CD4-positive, alpha-beta T cell treated with Interleukin-17A for 4 hours (primary cell): ENCODE results near the gene RPH3AL.
A peak's percentile ranks its signal among the peaks of the same experiment; 100 is the strongest.
"Not testable (repeated sequence)": the region's sequence is repeated elsewhere in the genome, so short reads cannot be mapped to it uniquely, and the experiment has no call there.

Experiments used
- DNase-seq: peaks from one replicate; pipeline ENCODE4 v3.0.0-alpha.2; 2020; ENCODE audit warnings: mixed read lengths

The RPH3AL gene

DNA sequence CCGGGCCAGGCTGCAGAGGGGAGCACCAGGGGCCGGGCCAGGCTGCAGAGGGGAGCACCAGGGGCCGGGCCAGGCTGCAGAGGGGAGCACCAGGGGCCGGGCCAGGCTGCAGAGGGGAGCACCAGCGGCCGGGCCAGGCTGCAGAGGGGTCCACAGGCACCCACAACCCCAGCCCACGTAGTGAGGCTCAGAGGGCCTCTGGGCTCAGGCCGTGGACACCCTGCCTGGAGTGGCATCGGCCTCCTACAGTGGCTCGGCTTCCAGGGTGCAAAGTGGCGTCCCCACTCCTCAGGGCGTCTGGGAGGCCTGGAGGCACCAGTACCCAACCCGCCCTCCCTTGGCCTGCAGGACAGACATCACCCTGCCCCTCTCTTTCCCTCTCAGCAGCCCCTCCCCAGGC, 180.7 kb downstream of the RPH3AL start:
- no peak for DNase-seq

DNA sequence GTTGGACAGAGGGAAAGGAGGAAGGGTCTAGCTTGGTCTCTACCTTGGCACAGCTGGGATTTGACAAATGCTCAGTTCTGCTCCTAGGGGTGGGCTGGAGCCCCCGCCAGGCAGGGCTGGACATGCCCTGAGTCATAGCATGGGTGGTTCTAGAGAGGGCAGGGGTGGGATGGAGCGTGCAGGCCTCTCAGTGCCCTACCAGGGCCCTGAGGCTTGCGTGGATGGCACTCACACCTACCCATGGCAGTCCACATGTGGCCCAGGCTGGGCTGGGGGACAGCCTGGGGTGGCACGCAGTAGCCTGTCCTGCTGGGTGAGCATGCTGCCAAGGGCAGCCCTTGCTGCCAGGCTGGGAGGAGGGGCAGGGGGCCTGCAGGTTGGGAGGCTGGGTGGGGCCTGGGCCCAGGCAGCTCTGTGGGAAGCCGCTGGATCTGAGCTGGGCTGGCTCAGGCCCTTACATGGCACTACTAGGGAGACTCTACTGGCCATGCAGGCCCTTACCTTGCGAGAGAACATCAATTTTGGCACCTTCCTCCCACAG, 182.4 kb downstream of the RPH3AL start:
- no peak for DNase-seq

DNA sequence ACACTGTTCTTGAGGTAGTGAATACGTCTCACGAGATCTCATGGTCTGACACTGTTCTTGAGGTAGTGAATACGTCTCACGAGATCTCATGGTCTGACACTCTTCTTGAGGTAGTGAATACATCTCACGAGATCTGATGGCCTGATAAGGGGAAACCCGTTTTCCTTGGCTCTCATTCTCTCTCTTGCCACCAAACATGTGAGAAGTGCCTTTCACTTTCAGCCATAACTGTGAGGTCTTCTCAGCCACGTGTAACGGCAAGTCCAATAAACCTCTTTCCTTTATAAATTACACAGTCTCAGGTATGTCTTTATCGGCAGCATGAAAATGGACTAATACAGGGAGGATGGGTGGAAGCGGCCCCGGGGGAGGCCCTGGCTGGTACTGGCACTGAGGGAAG, 184.0 kb downstream of the RPH3AL start:
- not testable (repeated sequence) for DNase-seq

DNA sequence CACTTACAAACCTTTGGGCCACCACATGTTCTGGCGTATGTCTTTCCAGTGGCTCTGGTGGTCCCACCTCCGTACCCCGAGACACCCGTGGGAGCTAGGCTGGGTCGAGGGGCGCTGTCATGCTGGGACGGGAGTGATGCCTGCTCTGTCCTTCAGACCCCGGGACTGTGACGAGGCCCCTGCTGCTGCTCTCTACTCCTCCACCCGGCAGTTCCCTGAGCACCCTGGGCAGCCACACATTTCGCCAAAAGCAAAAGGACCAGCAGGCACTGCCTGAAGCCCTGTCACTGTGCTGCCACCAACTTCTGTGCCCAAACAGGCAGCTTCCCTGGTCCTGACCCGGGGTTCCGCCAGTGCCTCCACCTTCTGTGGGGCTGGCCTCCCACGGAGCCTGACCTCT, 186.7 kb downstream of the RPH3AL start:
- no peak for DNase-seq

DNA sequence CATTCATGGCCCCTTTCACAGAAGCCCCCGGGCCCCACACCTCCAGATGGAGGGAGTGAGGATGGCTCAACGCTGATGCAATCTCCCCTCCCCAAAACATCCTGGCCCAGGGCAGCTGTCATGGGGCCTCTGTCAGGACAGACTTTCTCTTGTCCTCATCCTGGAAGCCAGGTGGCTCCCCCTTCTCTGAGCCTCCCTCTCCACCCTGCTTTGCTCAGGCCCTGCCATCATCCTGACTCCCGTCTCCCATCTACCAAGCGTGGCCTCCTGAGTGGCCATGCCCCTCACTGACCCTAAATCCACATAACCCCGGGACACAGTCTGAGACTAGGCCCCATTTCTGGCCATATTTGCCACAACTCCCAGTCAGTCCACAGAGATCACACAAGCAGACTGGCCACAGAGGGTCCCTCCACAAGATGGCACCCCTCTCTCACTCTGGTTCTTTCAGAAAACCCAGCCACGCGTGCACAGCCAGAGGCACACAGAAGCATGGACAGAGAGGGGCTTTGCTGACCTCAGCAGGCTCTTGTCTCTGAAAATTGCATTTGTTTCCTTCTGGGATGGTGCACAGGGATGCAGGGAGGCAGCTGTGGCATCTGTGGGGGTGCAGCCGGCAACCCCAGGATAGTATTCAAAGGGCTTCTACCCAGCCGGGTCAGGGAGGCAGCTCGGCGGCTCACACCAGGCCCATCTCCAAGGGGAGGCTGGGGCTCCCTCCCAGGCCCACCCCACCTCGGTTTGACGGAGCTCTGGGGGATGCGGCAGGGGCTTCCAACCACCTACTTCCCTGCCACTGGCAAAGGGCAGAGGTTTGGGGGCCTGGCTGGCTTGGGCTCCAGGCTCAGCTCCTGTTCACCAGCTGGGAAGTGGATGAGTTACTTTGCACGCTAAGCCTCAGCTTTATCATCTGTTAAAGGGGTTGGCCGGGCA, 188.0 kb downstream of the RPH3AL start:
- DNase-seq, result peak; percentile 52

DNA sequence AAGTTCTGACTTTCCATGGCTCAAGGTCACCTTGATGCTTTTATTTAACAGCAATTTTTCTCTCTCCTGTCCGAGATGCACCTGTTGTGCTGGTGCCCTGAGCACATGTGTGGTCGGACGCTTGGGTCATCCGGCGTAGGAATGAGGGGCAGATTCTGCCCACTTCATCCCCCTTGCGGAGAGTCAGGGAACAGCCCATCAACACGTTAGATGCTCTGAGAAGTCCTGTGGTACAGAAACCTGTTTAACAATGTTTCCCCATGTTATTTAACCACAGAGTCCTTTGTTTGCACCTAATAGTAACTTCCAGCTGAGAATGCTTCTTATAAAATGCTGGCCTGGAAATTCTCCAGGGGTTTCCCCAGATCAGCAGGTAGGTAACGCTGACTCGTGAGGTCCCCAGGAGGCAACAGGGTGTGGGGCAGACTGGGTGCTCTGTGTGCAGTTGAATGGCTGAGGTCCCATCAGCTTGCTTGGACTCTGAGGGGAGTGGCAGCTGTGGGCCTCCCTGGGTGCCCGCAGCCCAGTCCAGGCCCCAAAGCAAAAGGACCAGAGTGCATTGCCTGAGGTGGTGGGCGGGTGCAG, 189.0 kb downstream of the RPH3AL start:
- DNase-seq, result no peak

DNA sequence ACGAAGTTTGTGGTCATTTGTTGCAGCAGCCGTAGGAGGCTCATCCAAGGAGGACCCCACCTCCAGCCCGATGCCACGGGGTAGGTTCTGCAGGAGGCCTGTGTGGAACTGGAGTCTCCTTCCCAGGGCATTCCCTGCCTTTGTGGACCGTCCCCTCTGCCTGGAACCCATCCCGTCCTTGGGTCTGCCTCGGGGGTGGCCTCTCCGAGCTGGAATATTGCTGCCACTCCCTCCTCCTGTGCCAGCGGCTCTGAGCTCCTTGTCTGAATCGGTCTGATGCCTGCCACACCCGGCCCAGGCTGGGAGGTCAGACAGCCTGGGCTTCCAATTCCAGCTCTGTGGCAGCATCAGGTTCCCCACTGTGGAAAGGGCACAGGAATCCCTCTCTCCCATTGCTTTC, 189.9 kb downstream of the RPH3AL start:
- no peak for DNase-seq
